Ramos (cell line): Measurements from ENCODE around the gene PPARD.

Source experiments
- in situ Hi-C: fragments of 300-500 bp; cut with MboI; formaldehyde crosslinking; loops from one replicate; pipeline ENCODE4 v1.14.3; 2022; ENCODE audit warnings: low sequenced_read_pairs; ENCODE audit not compliant: unreplicated experiment

PPARD gene

DNA sequence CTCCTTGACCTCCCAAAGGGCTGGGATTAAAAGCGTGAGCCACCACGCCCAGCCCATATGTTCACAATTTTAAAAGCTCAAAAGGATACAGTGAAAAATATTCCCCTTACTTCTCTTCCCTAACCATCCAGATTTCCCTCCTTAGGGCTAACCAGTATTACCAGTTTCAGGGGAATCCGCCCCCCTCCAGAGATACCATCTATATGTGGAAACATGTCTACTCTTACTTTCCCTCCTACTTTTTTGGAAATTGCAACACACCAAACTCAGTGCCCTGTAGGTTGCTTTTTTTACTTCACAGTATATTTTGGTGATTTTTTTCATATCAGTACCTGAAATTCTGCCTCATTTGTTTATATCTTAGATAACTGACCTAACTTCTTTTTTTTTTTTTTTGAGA, 118.9 kb downstream of the PPARD start:
- in situ Hi-C loops: no loop called here

DNA sequence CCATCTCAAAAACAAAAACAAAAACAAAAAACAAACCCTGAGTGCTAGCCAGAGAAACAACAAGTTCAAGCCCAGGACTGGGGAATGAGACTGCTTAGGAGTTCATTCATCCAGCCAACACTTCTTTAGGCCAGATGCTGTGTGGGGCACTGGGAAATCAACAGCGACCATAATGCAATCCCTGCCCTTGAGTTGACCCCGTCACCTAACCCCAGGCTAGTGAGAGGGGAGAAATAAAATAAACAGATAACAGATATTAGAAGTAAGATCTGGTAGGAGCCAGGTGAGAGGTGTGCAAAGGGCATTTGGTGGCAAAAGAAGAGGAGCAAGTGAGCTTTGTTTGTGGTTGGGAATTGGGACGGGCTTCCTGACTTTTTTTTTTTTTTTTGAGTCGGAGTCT, 120.9 kb downstream of the PPARD start:
- in situ Hi-C loops: no loop called here

DNA sequence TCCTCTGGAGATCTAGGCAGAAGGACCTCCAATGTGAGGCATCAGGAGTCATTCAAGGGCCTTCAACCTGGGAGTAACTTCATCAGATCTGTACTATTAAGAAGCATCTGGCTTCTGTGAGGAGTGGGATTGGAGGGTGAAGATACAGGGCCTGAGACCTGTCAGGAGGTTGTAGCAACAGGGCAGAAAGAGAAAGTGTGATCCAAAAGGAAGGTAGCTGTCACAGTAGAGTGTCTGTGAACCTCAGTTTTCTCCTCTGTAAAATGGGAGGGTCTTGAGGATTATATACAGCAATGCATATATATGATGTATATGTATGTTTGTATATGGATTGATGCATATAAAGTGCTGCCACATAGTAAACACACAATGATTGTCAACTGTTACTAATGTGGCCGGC, 123.3 kb downstream of the PPARD start:
- in situ Hi-C loops: loop anchor here (5.0 kb wide), 1 partner anchor 123 kb away; the partner anchor contains the start of gene PPARD

DNA sequence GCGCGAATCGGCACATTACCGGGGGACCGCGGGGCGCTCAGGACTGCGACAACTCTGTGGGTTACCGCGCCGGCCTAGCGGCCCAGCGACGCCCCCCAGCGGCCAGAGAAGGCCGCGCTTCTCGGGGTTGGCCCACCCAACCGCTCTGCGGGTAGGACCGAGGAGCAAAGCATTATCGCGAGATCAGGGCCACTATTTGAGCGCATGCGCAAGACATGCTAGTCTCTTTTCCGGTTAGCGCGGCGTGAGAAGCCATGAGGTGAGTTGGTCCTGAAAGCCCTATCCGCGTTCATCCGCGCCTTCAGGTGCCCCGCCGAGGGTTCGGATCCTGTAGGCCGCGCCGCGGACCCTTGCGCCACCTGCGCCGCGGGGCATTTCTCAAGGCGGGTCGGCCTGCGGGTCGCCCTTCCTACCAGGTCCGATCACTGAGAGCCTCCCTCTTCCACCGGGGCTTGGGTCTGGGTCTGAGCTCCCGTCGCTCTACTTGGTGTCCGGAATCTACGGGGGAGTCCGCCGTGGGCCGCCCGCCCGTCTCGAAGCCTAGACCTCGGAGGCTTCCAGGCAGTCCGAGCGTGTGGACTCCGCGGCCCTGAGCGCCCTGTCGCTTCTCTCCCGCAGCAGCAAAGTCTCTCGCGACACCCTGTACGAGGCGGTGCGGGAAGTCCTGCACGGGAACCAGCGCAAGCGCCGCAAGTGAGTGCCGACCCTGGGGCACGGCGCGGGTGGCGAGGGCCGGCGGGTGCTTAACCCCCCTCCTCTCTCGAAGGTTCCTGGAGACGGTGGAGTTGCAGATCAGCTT, 126.0 kb downstream of the PPARD start, which contains the start of gene RPL10A:
RPL10A (plus strand) TSS at position 221 of the 799 bp plus-strand sequence; CDS start at position 255, 34 bp downstream.
- in situ Hi-C loops: loop anchor here (5.0 kb wide), 1 partner anchor 126 kb away; the partner anchor contains the start of gene PPARD

DNA sequence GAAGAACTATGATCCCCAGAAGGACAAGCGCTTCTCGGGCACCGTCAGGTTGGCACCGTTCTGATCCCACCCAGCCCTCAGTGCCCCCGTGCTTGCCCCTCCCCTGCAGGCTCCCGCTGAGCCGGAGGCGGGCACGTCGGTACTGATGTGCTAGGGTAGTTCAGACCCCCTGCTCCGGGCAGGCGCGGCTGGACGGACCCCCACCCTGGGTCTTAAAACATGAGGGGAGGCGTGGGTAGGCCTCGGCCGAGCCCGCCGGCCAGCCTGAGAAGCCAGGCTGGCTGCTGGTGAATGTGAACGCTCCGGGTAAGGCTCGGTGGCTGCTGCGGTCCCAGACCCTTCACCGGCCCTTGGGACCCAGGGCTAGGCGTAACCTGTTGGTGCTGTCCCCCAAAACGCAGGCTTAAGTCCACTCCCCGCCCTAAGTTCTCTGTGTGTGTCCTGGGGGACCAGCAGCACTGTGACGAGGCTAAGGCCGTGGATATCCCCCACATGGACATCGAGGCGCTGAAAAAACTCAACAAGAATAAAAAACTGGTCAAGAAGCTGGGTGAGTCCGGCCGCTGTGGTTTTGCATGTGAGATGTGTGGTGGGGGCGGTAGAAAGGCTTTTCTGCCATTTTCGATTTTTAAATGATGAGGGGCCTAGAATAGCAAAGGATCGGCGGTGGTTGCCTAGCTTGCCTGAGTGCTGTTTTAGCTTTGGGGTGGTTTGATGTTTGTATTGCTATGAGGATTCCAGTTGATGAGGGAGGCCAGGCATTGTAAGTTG, 126.8 kb downstream of the PPARD start:
- in situ Hi-C loops: loop anchor here (5.0 kb wide), 1 partner anchor 127 kb away; the partner anchor contains the start of gene PPARD

DNA sequence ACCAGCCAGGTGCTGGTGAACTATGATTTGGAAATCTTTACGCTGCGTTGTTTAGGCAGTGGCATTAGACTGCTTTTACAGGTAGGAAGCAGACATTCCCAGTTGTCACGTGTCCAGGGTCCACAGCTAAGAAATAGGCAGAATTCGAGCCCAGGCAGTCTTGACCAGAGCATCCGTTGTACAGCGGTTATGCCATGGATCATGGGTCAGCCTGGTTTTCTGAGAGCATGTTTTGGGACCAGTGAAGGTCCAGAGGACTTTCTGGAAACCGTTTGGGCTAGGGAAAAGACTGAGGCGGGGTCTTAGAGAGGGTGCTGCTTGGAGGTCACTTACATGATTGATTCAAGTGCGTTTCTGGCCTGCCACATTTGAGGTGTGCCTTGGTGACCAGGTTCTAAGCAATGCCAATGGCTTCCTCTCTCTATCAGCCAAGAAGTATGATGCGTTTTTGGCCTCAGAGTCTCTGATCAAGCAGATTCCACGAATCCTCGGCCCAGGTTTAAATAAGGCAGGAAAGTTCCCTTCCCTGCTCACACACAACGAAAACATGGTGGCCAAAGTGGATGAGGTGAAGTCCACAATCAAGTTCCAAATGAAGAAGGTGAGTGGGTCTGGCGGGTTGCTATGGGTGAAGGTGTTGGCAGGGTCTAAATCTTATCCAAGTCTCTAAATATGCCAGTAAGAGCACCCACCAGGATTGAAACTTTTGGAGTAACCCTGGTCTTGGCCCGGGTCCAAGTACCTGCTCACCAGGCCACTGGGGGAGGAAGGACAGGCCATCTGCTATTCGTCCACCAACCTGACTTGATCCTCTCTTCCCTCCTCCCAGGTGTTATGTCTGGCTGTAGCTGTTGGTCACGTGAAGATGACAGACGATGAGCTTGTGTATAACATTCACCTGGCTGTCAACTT, 127.6 kb downstream of the PPARD start:
- in situ Hi-C loops: loop anchor here (5.0 kb wide), 1 partner anchor 128 kb away; the partner anchor contains the start of gene PPARD

DNA sequence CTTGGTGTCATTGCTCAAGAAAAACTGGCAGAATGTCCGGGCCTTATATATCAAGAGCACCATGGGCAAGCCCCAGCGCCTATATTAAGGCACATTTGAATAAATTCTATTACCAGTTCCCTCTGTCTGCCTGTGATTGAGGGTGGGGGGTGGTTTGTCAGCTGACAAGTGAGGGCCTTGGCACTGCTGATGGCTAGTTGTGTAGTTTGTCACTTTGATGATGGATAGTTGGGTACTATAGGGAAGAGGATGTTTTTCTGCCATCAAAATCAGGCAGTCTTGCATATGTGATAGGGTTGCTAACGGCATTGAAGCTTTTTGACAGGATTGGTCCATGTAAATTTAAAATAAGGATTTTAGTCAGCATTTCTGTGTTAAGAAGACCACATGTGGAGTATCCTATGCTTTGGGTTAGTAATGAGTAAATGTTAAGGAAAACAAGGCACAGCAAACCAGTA, 128.3 kb downstream of the PPARD start:
- in situ Hi-C loops: no loop called here

DNA sequence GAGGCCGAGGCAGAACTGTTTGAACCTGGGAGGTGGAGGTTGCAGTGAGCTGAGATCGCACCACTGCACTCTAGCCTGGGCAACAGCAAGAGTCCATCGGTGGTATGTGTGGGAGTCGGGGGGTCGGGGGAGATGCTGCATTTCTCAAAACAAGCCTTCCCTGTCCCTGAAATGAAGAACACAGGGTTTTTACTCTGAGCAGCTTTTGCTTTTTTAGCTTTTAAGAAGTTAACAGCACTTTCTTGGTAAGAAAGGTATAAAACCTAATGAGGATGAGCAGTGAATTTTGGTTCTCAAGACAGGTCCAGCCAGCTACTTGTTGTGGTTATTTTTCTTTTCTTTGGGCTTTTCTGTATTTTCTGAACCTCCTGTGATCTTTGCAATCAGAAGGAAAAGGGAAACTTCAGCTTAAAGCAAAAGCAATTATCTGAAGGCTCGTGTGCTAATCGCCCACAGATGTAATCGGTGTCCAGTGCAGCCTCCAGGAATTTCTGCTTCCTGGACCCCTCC, 129.5 kb downstream of the PPARD start:
- in situ Hi-C loops: no loop called here

DNA sequence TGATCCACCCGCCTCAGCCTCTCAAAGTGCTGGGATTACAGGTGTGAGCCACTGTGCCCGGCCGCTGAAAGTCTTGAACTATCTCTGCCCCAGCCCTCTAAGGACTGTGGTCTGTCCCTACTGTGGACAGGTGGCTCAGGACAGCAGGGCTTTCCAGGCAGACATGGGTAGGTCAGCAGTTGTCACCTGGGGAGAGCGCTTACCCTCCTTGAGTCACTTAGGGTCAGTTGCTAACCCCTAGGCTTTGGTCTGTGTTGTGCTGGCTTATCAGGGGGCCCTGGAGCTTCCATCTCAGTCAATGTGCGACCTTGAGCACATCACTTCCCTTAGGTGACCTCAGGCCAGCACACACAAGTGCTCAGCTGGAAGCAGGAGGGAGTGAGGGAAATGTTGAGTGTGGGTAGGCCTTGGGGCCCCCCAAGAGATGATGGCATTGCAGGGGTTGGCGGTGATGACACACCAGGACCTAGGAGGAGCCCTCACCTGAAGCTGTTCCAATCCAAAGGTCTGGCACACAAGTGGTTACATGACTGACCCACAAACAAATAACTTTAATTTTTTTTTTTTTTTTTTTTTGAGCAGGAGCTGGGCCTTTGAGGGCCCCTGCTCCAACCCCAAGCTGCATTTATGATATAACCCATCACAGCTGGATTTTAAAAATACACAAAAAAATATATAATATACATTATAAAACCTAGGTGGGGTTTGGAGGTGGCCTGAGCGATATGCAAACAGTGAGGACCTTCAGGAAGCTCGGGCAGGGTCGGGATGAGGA, 130.9 kb downstream of the PPARD start:
- in situ Hi-C loops: no loop called here

DNA sequence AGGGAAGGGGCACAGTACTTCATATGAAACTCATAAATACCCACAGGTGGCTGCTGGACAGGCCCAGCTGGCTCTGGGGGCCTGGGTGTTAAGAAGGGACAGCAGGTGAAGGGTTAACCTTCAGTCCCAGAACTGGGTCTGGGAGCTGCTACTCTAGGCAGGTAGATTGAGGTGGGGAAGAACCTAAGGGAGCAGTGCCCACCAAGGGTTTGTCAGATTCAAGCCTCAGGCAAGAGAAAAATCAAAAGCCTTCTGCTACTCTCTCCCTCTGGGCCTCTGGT, 131.4 kb downstream of the PPARD start:
- in situ Hi-C loops: no loop called here

DNA sequence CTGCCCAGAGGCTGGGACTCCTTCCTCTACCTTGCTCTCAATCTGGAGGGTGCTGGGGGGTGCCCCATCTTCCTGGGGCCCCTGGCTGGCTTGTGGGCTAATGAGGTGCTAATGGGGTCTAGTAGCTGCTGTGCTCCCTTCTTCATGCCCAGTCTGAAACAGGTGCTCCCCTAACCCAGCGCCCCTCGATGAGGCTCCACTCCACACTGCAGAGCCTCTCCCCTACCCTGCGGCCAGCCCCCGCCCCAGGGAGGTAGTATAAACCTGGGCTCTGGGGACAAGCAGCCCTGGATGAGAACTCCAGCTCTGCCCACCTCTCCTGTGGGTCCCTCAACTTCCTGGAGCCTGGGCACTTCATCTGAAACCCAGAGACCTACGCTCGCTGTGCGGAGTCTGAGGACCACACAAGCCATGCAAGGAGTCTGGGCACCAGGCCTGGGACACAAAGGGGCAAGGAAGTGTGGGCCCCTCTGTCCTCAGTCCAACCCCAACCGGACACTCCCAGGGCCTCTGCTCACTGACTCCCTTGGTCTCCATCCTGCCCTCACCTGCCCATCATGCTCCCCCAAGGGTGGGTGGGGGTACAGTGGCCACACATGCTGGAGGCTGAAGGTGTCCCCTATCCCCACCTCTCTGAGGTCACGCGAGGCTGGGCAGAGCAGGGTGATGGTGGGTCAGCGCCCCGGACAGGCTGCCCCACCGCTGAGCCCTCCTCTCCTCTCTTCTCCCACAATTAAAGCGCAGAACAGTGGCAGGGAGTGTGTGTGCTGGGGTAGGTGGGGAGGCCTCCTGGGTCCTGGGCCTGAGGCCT, 132.0 kb downstream of the PPARD start:
- in situ Hi-C loops: no loop called here

DNA sequence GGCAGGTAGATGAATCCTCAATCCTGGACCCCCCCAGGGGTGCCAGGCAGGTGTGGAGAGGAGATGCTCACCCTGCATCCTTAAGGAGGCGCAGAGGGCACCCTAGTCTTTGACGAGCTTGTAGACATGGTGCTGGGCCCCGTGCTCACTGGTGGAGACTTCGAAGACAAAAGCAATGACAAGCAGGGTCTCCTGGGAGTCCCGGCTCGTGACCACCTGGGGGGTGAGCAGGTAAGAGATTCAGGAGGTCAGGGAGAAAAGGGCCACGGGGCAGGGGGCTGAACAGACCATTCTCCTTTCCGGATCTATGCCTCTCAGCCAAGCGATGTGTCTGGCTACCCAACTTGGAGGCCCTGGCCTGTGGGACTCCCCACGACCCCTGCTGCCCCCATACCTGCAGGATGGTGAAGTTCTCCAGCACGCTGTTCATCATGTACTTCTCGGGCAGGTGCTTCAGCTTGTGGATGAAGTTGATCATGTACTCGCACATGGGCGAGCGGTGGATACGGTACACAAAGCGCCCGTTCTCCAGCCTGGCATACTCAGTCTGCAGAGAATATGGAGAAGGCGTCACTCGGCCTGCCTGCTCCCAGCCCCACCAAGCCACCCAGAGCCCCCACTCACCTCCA, 132.7 kb downstream of the PPARD start:
- in situ Hi-C loops: no loop called here

DNA sequence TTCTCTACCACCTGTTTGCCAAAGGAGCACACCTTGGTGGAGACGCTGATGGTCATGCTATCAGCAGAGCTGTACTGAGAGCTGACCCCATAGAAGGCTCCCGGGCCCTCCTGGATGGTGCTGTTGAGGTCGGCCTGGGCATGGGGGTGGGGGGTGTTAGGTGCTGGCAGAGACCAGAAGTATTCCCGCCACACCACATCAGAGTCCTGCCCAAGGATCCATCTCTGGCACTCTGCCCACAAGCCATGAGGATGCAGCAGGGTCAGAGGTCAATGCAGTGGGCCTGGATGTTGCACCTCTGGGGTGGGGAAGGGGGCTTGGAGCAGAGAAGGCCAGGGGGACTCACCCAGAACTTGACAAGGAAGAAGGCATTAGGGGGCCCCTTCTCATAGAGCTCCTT, 133.2 kb downstream of the PPARD start:
- in situ Hi-C loops: no loop called here

DNA sequence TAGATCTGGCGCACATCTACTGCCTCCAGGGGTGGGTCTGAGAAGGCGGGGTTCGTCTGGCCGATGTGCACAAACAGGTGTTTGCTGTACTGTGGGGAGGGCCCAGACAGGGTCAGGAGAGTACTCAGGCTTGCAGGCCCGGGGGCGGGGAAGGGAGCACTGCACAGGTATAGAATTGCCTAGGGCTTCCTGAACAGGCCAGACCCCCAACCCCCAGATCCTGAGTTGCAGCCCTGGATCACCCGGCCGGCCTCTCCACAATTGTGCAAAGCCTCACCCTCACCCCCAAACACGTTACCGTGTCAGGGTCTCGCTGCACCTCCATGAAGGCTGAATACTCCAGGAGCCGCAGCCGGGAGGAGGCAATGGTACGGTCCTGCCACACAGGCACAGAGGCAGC, 133.6 kb downstream of the PPARD start:
- in situ Hi-C loops: no loop called here

DNA sequence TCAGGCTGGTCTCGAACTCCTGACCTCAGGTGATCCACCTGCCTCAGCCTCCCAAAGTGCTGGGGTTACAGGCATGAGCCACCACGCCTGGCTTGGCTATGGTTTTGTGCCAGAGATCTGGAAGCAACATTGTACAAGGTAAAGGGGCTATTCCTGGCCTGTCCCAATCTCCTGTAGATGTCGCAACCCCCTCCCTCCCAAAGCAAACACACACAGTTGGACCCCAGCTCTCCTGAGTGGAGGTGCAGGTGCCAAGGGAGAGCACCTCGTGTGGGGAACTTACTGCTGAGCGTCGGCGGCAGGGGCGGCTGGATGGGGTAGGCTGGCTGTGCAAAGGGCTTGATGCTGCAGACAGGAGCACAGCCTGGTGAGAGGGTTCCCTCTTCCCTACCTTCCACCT, 134.7 kb downstream of the PPARD start:
- in situ Hi-C loops: no loop called here
